HL-60/S4 (cell line): ENCODE results near the gene SCFD1.
"Not testable (repeated sequence)": the region's sequence is repeated elsewhere in the genome, so short reads cannot be mapped to it uniquely, and the experiment has no call there.

Experiments used
- in situ Hi-C: fragments of 300-500 bp; cut with MboI; formaldehyde crosslinking; loops from 2 replicates; pipeline ENCODE4 v1.14.3; 2022; ENCODE audit warnings: low sequenced_read_pairs

SCFD1 gene, protein sequence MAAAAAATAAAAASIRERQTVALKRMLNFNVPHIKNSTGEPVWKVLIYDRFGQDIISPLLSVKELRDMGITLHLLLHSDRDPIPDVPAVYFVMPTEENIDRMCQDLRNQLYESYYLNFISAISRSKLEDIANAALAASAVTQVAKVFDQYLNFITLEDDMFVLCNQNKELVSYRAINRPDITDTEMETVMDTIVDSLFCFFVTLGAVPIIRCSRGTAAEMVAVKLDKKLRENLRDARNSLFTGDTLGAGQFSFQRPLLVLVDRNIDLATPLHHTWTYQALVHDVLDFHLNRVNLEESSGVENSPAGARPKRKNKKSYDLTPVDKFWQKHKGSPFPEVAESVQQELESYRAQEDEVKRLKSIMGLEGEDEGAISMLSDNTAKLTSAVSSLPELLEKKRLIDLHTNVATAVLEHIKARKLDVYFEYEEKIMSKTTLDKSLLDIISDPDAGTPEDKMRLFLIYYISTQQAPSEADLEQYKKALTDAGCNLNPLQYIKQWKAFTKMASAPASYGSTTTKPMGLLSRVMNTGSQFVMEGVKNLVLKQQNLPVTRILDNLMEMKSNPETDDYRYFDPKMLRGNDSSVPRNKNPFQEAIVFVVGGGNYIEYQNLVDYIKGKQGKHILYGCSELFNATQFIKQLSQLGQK

DNA sequence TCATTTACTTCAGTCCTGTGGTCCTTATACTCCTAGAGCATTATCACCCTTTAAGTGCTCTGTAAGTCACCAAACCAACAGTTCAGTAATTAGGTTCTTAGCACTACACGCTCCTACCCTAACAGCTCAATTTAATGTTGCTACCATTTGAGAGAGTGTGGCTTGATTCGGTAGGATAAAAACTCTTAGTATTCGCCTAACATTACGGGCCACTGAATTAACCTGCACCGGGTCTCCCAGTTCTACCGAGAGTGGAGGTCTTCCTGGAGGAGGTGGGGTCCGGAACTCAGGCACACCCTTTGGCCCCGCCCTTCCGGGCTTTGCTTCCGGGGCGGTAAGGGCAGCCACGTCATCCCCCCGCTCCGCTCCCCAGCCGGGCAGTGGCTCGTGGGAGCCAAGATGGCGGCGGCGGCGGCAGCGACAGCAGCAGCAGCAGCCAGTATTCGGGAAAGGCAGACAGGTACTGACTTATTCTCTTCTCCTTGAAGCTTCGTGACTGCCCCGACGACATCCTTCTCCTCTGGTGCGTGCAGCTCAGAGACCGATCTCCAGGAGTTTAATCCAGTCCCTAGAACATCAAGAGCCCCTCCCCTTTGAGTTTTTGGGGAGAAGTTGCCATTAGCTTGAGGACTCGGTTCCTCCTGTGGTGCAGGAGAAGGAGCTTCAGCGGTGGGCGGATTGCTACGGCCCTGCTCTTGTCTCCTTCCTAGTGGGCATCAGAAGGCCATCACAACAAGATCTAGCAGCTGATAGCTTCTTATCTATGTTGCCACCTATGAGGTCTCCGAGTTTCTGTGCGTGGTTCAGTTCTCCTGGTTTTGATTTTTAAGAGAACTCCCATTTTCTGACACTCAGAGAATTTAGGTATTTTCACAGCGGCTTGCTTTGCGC lies at the start of gene SCFD1:
TSS of gene SCFD1 (plus strand) at position 380 of the 891 bp plus-strand sequence. CDS start at position 400, 20 bp downstream.
- in situ Hi-C loops, result no loop called here

DNA sequence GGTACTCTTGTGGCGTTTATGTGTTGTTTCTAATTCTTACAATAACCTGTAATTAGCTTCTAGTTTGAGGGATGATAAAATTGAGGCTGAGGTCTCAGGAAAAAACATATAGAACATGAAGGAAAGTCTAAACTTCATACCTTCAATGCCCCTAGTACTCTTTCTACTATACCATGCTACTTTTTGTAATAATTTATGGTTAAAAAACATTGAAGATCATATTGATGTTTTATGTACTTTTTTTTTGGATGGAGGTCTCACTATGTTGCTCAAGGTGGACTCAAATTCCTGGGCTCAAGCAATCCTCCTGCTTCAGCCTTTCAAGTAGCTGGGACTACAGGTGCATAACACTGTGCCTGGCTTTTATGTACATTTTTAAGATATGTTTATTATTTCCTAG lies 49.3 kb upstream of the SCFD1 start:
- in situ Hi-C loops, result no loop called here

GRCh38 chr14:30573226-30573814 lies 48.8 kb upstream of the SCFD1 start:
- in situ Hi-C loops, result no loop called here

GRCh38 chr14:30573966-30574365 lies 48.2 kb upstream of the SCFD1 start:
- in situ Hi-C loops, result no loop called here

DNA sequence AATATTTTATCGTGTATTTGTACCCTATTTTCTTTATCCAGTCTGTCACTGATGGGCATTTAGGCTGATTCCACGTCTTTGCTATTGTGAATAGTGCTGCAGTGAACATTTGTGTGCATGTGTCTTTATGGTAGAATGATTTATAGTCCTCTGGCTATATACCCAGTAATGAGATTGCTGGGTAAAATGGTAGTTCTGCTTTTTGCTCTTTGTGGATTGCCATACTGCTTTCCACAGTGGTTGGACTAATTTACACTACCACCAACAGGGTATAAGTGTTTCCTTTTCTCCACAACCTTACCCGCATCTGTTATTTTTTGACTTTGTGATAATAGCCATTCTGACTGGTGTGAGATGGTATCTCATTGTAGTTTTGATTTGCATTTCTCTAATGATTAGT lies 47.3 kb upstream of the SCFD1 start:
- in situ Hi-C loops, result not testable (repeated sequence)

DNA sequence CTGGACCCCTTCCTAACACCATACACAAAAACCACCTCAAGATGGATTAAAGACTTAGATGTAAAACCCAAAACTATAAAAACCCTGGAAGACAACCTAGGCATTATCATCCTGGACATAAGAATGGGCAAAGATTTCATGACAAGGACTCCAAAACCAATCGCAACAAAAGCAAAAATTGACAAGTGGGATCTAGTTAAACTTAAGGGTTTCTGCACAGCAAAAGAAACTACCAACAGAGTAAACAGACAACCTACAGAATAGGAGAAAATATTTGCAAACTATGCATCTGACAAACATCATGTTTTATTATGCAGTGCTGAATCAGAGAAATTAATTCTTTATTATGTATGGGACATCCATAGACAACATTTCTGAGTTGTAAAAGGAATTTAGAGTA lies 45.8 kb upstream of the SCFD1 start:
- in situ Hi-C loops, result not testable (repeated sequence)

DNA sequence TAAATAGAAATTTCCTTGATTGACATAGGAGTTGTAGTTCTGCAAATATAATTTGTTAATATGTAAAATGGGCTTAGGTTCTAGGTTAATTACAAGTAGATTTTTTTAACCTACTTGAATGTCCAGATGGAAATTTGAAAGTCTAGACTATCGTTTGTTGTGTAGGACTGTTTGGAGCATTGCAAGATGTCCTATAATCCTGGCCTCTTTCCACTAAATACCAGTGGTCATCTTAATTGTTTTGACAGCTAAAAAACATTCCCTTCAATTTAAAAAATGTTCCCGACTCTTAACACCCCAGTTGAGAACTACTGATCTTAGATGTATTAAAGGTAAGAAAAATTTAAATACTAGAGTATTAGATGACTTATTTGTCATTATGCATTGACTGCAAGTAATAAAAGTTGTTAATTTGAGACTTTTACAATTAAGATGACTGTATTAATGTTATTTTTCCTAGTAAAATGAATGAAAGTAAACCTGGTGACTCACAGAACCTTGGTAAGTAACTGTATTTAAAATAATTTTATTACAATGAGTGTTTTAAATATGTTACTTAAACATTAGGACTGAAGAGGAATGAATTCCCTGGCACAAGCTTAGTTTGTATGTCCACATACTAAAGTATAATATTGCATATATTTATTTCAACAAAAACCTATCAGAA lies 41.4 kb upstream of the SCFD1 start:
- in situ Hi-C loops, result no loop called here

DNA sequence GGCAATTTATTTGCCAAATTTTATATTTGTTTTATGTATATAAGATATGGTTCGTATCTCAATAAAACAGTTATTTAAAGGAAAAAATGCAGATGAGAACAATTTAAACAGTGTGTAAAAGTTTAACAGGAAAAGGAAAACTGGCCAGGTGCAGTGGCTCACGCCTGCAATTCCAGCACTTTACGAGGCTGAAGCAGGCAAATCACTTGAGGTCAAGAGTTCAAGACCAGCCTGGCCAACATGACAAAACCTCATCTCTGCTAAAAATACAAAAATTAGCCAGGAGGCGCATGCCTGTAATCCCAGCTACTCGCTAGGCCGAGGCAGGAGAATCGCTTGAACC lies 40.9 kb upstream of the SCFD1 start:
- in situ Hi-C loops, result no loop called here

DNA sequence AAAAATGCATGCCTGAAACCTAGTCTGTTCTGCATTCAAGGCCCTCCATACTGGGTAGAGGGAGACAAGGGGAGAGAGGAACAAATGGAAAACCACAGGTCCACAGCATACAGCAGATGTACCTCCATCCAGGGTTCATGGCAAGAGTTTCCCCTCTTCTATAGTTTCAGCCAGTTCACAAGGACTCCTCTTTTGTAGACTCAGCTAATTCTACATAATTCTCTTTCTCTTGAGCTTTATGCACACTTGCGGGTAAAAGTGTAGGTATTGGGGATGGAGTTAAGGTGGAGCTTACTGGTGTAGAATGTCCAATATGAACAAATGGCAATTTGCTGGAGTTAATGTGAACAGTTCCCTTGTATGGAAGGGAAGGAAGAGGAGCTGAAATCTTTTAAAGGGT lies 39.7 kb upstream of the SCFD1 start:
- in situ Hi-C loops, result no loop called here

DNA sequence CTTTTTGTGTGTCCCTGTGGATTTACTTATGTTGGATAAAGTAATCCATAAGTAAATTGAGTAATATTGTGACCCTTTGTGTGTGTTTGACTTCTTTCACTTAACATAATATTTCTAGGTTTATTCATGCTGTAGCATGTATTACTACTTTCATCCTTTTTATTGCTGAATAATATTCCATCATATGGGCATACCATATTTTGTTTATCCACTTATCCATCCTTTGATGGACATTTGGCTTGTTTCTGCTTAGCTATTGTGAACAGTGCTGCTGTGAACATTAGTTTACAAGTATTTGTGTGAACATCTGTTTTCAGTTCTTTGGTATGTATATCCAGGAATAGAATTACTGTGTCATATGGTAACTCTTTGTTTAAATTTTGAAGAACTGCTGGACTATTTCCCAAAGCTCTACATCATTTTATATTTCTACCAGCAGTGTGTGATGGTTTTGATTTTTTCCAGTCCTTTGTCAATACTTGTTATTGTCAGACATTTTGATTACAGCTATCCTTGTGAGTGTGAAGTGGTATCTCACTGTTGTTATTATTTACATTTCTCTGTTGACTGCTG lies 38.0 kb upstream of the SCFD1 start:
- in situ Hi-C loops, result no loop called here

- in situ Hi-C loops, result no loop called here
Measured at GRCh38 chr14:30585204-30585603, 36.9 kb upstream of the SCFD1 start.

DNA sequence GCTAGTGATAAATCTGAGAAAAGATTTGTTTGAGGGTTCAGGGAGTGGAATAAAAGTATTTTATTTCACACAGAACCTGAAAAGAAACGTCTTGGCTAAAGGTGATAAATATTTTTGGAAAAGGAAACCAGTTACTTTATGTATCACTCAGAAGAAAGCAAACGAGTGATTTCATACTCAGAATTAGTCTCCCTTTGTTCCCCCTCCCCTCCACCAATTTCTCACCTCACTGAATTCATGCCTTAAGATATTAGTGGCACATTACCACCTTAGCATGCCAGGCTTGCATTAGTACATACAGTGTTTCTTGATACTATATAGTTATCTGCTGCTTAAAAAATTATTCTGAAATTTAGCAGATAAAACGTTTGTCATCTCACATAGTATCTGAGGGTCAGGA lies 35.0 kb upstream of the SCFD1 start:
- in situ Hi-C loops, result no loop called here

- in situ Hi-C loops, result no loop called here
Measured at GRCh38 chr14:30588873-30589272, 33.2 kb upstream of the SCFD1 start.

DNA sequence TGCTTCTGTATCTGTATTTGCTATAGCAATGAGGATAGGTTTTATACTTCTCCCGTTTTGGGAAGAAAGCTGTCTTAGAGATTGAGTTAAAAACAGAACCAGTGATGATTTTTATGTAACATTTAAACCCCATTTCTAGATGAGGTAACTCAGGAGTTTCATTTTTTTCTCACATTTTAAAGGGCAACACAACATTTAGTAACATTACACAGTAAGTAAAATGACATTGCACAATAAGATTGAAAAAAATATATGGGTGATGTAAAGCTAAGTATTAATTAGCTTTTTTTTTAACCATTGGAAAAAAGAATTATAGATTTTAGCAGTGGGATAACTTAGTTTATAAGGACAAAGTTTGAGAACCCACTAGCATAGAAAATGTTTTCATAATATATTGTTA lies 25.2 kb upstream of the SCFD1 start:
- in situ Hi-C loops, result no loop called here

GRCh38 chr14:30597504-30597903 lies 24.6 kb upstream of the SCFD1 start:
- in situ Hi-C loops, result no loop called here

GRCh38 chr14:30600922-30601918 lies 20.9 kb upstream of the SCFD1 start:
- in situ Hi-C loops, result no loop called here

DNA sequence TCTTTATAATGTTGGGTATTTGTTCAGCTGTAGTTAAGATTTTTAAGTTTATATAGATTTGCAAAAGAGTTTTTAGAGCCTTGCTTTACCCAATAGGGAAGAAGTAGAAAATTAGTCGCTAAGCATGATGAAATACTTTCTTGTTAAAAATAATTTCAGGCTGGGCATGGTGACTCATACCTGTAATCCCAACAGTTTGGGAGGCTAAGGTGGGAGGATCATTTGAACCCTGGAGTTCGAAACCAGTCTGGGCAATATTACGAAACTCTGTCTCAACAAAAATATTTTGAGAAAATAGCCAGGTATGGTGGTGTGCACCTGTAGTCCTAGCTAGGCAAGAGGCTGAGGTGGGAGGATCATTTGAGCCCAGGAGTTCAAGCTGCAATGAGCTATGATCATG lies 18.7 kb upstream of the SCFD1 start:
- in situ Hi-C loops, result no loop called here

- in situ Hi-C loops, result not testable (repeated sequence)
Measured at GRCh38 chr14:30604696-30605095, 17.4 kb upstream of the SCFD1 start.

GRCh38 chr14:30607156-30607780 lies 14.9 kb upstream of the SCFD1 start:
- in situ Hi-C loops, result no loop called here
